Keratinocyte (primary cell): ENCODE data around the gene JUP. TPM values are rescaled to one million over a fixed set of nuclear protein-coding genes. Genes with fewer than 3 reads are reported as not detected.

Experiments
- DNase-seq: peaks from one replicate; pipeline ENCODE4 v3.0.0-alpha.2; 2011; ENCODE audit warnings: low read depth, missing footprints, low spot score
- FAIRE-seq: peaks from 2 replicates; lab custom pipeline; 2011; peaks lifted over from hg19 to GRCh38; lab: Jason Lieb, UNC
- H2AFZ ChIP-seq: 2 replicates; pipeline ENCODE4 v1.6.0; 2012; ENCODE audit warnings: low read length, control low read depth, inconsistent platforms; ENCODE audit not compliant: control insufficient read depth
- H3K27ac ChIP-seq: 2 replicates; pipeline ENCODE4 v1.5.1; 2011; ENCODE audit warnings: low read length; ENCODE audit not compliant: control insufficient read depth, insufficient read depth
- H3K27me3 ChIP-seq: 3 replicates; pipeline ENCODE4 v1.6.0; 2011; ENCODE audit warnings: low read length; ENCODE audit not compliant: control insufficient read depth, insufficient read depth; ENCODE audit errors: extremely low read depth
- H3K36me3 ChIP-seq, 2 experiments: 2 replicates in 1 of 2; 3 replicates in 1 of 2; pipeline ENCODE4 v1.5.1; 2011; ENCODE audit warnings: low read length in 2 of 2, mild to moderate bottlenecking in 1 of 2; ENCODE audit not compliant: control insufficient read depth in 2 of 2, insufficient read depth in 2 of 2; ENCODE audit errors: extremely low read depth in 1 of 2
- H3K4me1 ChIP-seq: 3 replicates; pipeline ENCODE4 v1.5.1; 2011; ENCODE audit warnings: low read length; ENCODE audit not compliant: control insufficient read depth, insufficient read depth; ENCODE audit errors: extremely low read depth
- H3K4me2 ChIP-seq: 3 replicates; pipeline ENCODE4 v1.6.0; 2011; ENCODE audit warnings: low read depth, low read length; ENCODE audit not compliant: control insufficient read depth, insufficient read depth; ENCODE audit errors: extremely low read depth
- H3K4me3 ChIP-seq, 3 experiments: fragments of 200-600 bp in 1 of 3; sonication (generic) in 1 of 3; 2 replicates in 2 of 3; 3 replicates in 1 of 3; pipeline ENCODE4 v1.5.1; 2011 to 2016; ENCODE audit warnings: low read length in 3 of 3, mild to moderate bottlenecking in 3 of 3, control low read depth in 2 of 3, inconsistent platforms in 1 of 3, low read depth in 1 of 3, mixed read lengths in 1 of 3, mixed run types in 1 of 3, moderate library complexity in 1 of 3; ENCODE audit not compliant: control insufficient read depth in 2 of 3, insufficient read depth in 2 of 3; ENCODE audit errors: extremely low read depth in 1 of 3
- H3K79me2 ChIP-seq: 2 replicates; pipeline ENCODE4 v1.6.0; 2012; ENCODE audit warnings: low read length; ENCODE audit not compliant: control insufficient read depth, insufficient read depth
- H3K9ac ChIP-seq: 3 replicates; pipeline ENCODE4 v1.6.0; 2011; ENCODE audit warnings: low read length; ENCODE audit not compliant: control insufficient read depth, insufficient read depth; ENCODE audit errors: extremely low read depth
- H3K9me1 ChIP-seq: 3 replicates; pipeline ENCODE4 v1.6.0; 2011; ENCODE audit warnings: low read length; ENCODE audit not compliant: control insufficient read depth, insufficient read depth; ENCODE audit errors: extremely low read depth
- H3K9me3 ChIP-seq: 2 replicates; pipeline ENCODE4 v1.5.1; 2012; ENCODE audit warnings: low read depth, low read length; ENCODE audit not compliant: control insufficient read depth
- H4K20me1 ChIP-seq: 3 replicates; pipeline ENCODE4 v1.6.0; 2011; ENCODE audit warnings: low read length; ENCODE audit not compliant: control insufficient read depth, insufficient read depth; ENCODE audit errors: extremely low read depth
- CTCF ChIP-seq, 3 experiments: IDR thresholded peaks in 1 of 3; conservative IDR thresholded peaks in 1 of 3; optimal IDR thresholded peaks in 1 of 3; 2 replicates in 2 of 3; 3 replicates in 1 of 3; pipeline versions ENCODE3 to v1.5.1; 2011; ENCODE audit warnings: low read length in 3 of 3, mild to moderate bottlenecking in 3 of 3, moderate library complexity in 2 of 3, control low read depth in 1 of 3, inconsistent platforms in 1 of 3; ENCODE audit not compliant: insufficient read depth in 2 of 3; ENCODE audit errors: extremely low read depth in 1 of 3
- EZH2 ChIP-seq: IDR thresholded peaks from one replicate; pipeline ENCODE4 v1.6.1; 2012; ENCODE audit warnings: inconsistent platforms, mild to moderate bottlenecking, low read length, moderate library complexity
- dilution Hi-C: fragments of 300-500 bp; cut with MboI; formaldehyde crosslinking; loops from one replicate; pipeline ENCODE4 v1.7.0; 2020; ENCODE audit warnings: low sequenced_read_pairs; ENCODE audit not compliant: extremely low pct_ligation_motif_present
- polyA plus RNA-seq, 5 experiments: library from polyadenylated mRNA; depleted of rRNA in 3 of 5; stranded (reverse) in 3 of 5; stranded (forward) in 1 of 5; unstranded in 1 of 5; fragments of >200 nt; gene quantifications; 1 replicate in 1 of 5; 2 replicates in 3 of 5; 3 replicates in 1 of 5; pipeline versions ENCODE4 v1.2.1 to v1.2.3, GENCODE V29; 2011 to 2012; ENCODE audit warnings: missing spikeins in 2 of 5, low read depth in 1 of 5, low replicate concordance in 1 of 5

Gene JUP
- polyA plus RNA-seq, 1 donor (not counting 4 experiments of a cell fraction or from before 2014, with no cell fraction given), result 152 TPM

- H3K27me3 ChIP-seq, result no peaks in the 10 kb centered on the region
- dilution Hi-C loops, result no loop called here
- H3K79me2 ChIP-seq, result no peaks in the 10 kb centered on the region
- H3K4me3 ChIP-seq, result no peak overlapping the region
- H3K9me3 ChIP-seq, result no peaks in the 10 kb centered on the region
- H3K9ac ChIP-seq, result no peak overlapping the region
- H3K4me2 ChIP-seq, result no peak overlapping the region
- no peaks in the 10 kb centered on the region for H3K9me1 ChIP-seq
- TF ChIP-seq EZH2, result no peak
- TF ChIP-seq CTCF (optimal IDR thresholded peaks at IDR 0.05 in 1 of 3, IDR thresholded peaks at IDR 0.05 in 1 of 3, conservative IDR thresholded peaks at IDR 0.05 in 1 of 3; ENCODE audit: extremely low read depth in 1 of 3, insufficient read depth in 2 of 3, low read length in 3 of 3), result no peak
- H3K4me1 ChIP-seq, result no peaks in the 10 kb centered on the region
- FAIRE-seq, result no peak
- no peaks in the 10 kb centered on the region for H4K20me1 ChIP-seq
- DNase-seq, result no peak
- H3K27ac ChIP-seq, result no peak overlapping the region
- H3K36me3 ChIP-seq, result peaks cover 21 to 31% of the 10 kb centered on the region in 2 experiments
- H2AFZ ChIP-seq, result no peak overlapping the region
These were observed 35.6 kb downstream of the JUP start for GRCh38 chr17:41750862-41751261.

GRCh38 chr17:41748275-41748674, 38.2 kb downstream of the JUP start:
- Histone ChIP-seq H3K36me3 (peaks cover 6 to 10% of the 10 kb centered on the region in 2 experiments), H4K20me1 (no peaks in the 10 kb centered on the region), H3K79me2 (no peaks in the 10 kb centered on the region), H3K4me1 (no peaks in the 10 kb centered on the region), H3K9me1 (no peaks in the 10 kb centered on the region), H3K4me2 (no peak overlapping the region), H3K27me3 (no peaks in the 10 kb centered on the region), H3K9ac (no peak overlapping the region), H3K9me3 (no peaks in the 10 kb centered on the region), H2AFZ (no peak overlapping the region), H3K27ac (no peak overlapping the region), H3K4me3 (no peak overlapping the region)
- DNase-seq (no peak), FAIRE-seq (no peak)
- no peak for TF ChIP-seq CTCF (optimal IDR thresholded peaks at IDR 0.05 in 1 of 3, IDR thresholded peaks at IDR 0.05 in 1 of 3, conservative IDR thresholded peaks at IDR 0.05 in 1 of 3; ENCODE audit: extremely low read depth in 1 of 3, insufficient read depth in 2 of 3, low read length in 3 of 3)
- no peak for TF ChIP-seq EZH2
- dilution Hi-C loops, result no loop called here
